ENCODE data around the gene THAP9. TPM values are rescaled to one million over a fixed set of nuclear protein-coding genes. Genes with fewer than 3 reads are reported as not detected.
"Not testable (repeated sequence)": the region's sequence is repeated elsewhere in the genome, so short reads cannot be mapped to it uniquely, and the experiment has no call there.

The THAP9 gene
- total RNA-seq (10 to 100 TPM in 1 of 4 donors, 1 to 10 TPM in 3; 7.3 to 10.2 (median 7.8) TPM), polyA plus RNA-seq (1 to 10 TPM; 3.4 to 8.4 (median 5.6) TPM)
- long read RNA-seq, donor 1, transcript THAP9-201 (5 exons, 3,808 nt): major isoform, 8 of 13 reads
- long read RNA-seq, donor 1, partial matches to known transcripts: 1 of 13 reads
- long read RNA-seq, donor 1, other reads (novel, unspliced or antisense): 4 of 13 reads
- long read RNA-seq, donor 2, transcript THAP9-201 (5 exons, 3,808 nt): major isoform, 16 of 17 reads
- long read RNA-seq, donor 2, partial matches to known transcripts: 0 of 17 reads
- long read RNA-seq, donor 2, other reads (novel, unspliced or antisense): 1 of 17 reads

DNA sequence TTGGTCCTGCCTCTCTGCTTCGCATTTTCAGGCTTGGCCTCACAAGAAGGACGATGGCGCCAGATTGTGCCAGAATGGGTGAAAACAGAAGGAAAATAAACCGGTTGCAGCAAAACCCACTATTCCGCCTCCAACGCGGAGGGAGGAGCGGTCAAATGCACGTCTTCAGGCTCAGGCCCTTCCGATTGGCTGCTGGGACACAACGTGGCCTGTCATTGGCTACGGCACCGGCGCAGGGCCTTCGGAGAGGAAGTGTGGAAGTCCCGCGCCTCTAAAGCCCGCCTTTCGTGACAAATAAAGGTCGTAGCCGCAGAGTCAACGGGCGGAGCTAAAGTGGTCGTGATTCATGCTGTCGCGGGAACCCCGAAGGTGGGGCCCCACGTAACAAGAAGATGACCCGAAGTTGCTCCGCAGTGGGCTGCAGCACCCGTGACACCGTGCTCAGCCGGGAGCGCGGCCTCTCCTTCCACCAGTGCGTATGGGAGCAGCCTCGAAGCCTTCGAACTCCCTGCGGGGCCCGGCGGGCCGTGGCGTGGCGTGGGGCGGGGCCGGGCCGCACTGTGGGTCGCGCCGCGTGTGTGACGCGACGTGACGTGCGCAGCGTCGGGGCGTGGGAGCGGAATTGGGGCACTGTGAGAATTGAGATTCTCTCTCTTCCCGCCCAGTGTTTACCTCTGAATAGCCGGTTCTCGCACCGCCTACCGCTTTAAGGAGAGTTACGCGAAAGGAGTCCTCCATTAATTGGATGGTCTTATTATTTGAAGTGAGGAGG, at the start of gene THAP9:
Gene THAP9, plus strand, starts transcription at position 325 of the 772 bp plus-strand sequence. Its CDS starts 68 bp downstream, at position 393.
- H3K27me3 ChIP-seq (ENCODE audit: insufficient read depth in 3 of 3, low read length in 2 of 3): no peaks in the 10 kb centered on the region
- peak within 1 kb of the TSS; percentile 76 for H3K4me3 ChIP-seq
- no peaks in the 10 kb centered on the region for H3K9me3 ChIP-seq
- TF ChIP-seq, protein P1, sequence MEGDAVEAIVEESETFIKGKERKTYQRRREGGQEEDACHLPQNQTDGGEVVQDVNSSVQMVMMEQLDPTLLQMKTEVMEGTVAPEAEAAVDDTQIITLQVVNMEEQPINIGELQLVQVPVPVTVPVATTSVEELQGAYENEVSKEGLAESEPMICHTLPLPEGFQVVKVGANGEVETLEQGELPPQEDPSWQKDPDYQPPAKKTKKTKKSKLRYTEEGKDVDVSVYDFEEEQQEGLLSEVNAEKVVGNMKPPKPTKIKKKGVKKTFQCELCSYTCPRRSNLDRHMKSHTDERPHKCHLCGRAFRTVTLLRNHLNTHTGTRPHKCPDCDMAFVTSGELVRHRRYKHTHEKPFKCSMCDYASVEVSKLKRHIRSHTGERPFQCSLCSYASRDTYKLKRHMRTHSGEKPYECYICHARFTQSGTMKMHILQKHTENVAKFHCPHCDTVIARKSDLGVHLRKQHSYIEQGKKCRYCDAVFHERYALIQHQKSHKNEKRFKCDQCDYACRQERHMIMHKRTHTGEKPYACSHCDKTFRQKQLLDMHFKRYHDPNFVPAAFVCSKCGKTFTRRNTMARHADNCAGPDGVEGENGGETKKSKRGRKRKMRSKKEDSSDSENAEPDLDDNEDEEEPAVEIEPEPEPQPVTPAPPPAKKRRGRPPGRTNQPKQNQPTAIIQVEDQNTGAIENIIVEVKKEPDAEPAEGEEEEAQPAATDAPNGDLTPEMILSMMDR (IDR thresholded peaks at IDR 0.05): no peak
- peak within 1 kb of the TSS; percentile 96 for H3K27ac ChIP-seq
- ATAC-seq (peak; percentile 96 to 98 (median 97)), DNase-seq (peak; percentile 98 to 99)
- H3K36me3 ChIP-seq (ENCODE audit: insufficient read depth in 1 of 2, low read depth in 1 of 2): peaks cover 0 to 25% of the 10 kb centered on the region in 2 donors
- WGBS, 3 donors: 0 to 1% (median 1%) methylated on average over 65 to 67 of the region's 67 CpGs
- H3K4me1 ChIP-seq: peaks cover 37% of the 10 kb centered on the region
- intact Hi-C loops (cut with DNase I): loop anchor here (1.0 to 5.0 kb wide), 2 partner anchors 9 to 112 kb away; partner anchors contain the start of genes LIN54 (in 1 of the 2) and SEC31A (in 1 of the 2)

DNA sequence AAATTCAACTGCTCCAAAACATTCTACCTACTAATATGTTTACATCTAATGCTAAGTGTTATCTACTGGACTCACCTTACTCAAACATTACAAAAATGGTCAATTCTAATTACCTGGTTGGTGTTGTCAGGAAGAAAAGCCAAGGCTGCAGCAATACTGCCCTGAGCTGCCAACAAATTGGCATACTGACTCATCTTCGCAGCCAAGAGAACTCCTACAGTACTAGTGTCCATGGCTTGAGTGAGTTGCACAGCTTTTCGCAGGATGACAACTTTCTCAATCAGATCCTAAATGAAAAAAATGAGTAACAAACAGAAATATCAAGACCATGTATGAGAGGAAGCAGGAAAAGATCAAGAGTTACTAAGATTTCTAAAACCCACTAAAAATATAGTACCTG, 49.2 kb upstream of the THAP9 start:
- Histone ChIP-seq H3K4me3 (no peak overlapping the region), H3K27ac (no peak overlapping the region), H3K27me3 (ENCODE audit: insufficient read depth in 3 of 3, low read length in 2 of 3) (no peaks in the 10 kb centered on the region), H3K9me3 (no peaks in the 10 kb centered on the region), H3K4me1 (no peaks in the 10 kb centered on the region), H3K36me3 (ENCODE audit: insufficient read depth in 1 of 2, low read depth in 1 of 2) (peaks cover 8 to 100% of the 10 kb centered on the region in 2 donors)
- TF ChIP-seq, protein P1 (IDR thresholded peaks at IDR 0.05): no peak
- WGBS, 3 donors: 90 to 97% (median 94%) methylated on average over 2 of the region's 2 CpGs
- DNase-seq: no peak
- intact Hi-C loops (cut with DNase I): no loop called here
- ATAC-seq: no peak

GRCh38 chr4:82851885-82852750, 48.4 kb upstream of the THAP9 start:
- DNase-seq (no peak), ATAC-seq (peak in 3 of 4 donors; percentile 72 to 86 (median 82))
- H3K27me3 ChIP-seq (ENCODE audit: insufficient read depth in 3 of 3, low read length in 2 of 3): no peaks in the 10 kb centered on the region
- 53 to 88% (median 69%) methylated on average over 1 of the region's 1 CpG for WGBS, 3 donors
- no peak overlapping the region for H3K4me3 ChIP-seq
- TF ChIP-seq, protein P1 (IDR thresholded peaks at IDR 0.05): peak; percentile 42
- H3K36me3 ChIP-seq (ENCODE audit: insufficient read depth in 1 of 2, low read depth in 1 of 2): peaks cover 8 to 100% of the 10 kb centered on the region in 2 donors
- H3K9me3 ChIP-seq: no peaks in the 10 kb centered on the region
- H3K4me1 ChIP-seq: no peaks in the 10 kb centered on the region
- no peak overlapping the region for H3K27ac ChIP-seq
- intact Hi-C loops (cut with DNase I): no loop called here

GRCh38 chr4:82852751-82853285, 47.7 kb upstream of the THAP9 start:
- DNase-seq (no peak), ATAC-seq (peak in 2 of 4 donors; percentile 35 to 36)
- TF ChIP-seq, protein P1 (IDR thresholded peaks at IDR 0.05): no peak
- no peaks in the 10 kb centered on the region for H3K9me3 ChIP-seq
- intact Hi-C loops (cut with DNase I): no loop called here
- no peak overlapping the region for H3K27ac ChIP-seq
- no peaks in the 10 kb centered on the region for H3K4me1 ChIP-seq
- H3K36me3 ChIP-seq (ENCODE audit: insufficient read depth in 1 of 2, low read depth in 1 of 2): peaks cover 5 to 100% of the 10 kb centered on the region in 2 donors
- H3K27me3 ChIP-seq (ENCODE audit: insufficient read depth in 3 of 3, low read length in 2 of 3): no peaks in the 10 kb centered on the region
- 66 to 68% (median 68%) methylated on average over 5 of the region's 5 CpGs for WGBS, 3 donors
- H3K4me3 ChIP-seq: no peak overlapping the region

GRCh38 chr4:82860487-82860886, 40.0 kb upstream of the THAP9 start:
- intact Hi-C loops (cut with DNase I): not testable (repeated sequence)
- 94 to 100% (median 98%) methylated on average over 2 of the region's 2 CpGs for WGBS, 3 donors

More at GRCh38 chr4:82860487-82860886, 40.0 kb upstream of the THAP9 start:
- H3K27ac ChIP-seq; ATAC-seq; H3K27me3 ChIP-seq (ENCODE audit: insufficient read depth in 3 of 3, low read length in 2 of 3); DNase-seq; H3K9me3 ChIP-seq; H3K4me3 ChIP-seq; H3K4me1 ChIP-seq: not testable (repeated sequence)
- H3K36me3 ChIP-seq (ENCODE audit: insufficient read depth in 1 of 2, low read depth in 1 of 2): peaks cover 0 to 91% of the 10 kb centered on the region in 2 donors

Measured in psoas muscle (tissue), 8 donors.